ENCODE measurements around the gene C1orf74. TPM values are rescaled to one million over a fixed set of nuclear protein-coding genes. Genes with fewer than 3 reads are reported as not detected.

Gene C1orf74
- total RNA-seq, result 2.9 TPM in 2 replicates

DNA sequence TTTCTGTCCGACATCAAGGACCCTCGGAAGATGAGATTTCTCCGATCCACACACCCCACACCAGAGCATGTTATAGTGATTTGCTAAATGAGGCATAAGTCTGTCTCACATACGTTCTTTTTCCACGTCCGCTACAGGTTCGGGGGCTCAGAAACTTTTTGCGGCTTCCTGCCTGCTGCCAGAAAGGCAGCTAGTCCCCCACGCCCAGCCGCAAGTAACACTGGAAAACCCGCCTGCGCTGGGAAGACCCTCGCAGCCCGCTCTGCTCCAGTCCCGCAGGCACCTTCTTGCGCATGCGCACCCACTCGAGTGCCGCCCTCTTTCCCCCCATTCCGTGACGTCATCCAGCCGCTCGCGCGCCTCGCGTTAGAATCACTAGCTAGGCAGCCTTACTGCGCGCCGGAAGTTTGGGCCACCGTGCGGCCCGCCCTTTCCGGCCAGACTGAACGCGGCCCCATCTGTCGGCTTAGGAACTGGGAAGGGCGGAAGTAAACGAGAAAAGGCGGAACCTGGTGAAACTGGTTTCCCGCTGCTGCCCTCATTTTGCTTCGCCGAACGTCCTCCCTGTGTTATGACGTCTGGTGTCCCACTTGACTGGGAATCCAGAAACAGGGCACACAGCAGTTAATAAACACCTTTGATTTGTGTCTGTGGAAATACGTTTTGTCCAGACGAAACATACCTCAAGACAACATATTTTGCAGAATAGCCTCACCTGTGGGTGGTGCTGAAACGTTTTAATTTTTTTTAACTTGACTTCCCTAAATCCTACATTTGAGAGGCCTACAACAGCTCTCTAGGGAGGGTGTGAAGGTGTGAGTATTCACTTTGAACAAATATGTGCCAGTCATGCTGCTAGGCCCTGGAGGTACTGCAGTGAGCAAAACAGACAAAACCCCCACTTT lies at the start of gene C1orf74:
Gene C1orf74, minus strand, starts transcription at position 295 of the 905 bp plus-strand sequence. CDS start 925 bp downstream, outside the sequence.

GRCh38 chr1:209827384-209828262 lies 43.3 kb upstream of the C1orf74 start, which contains the start of gene UTP25:
UTP25 (plus strand) TSS chr1:209827972; CDS start chr1:209828064, 92 bp downstream.

DNA sequence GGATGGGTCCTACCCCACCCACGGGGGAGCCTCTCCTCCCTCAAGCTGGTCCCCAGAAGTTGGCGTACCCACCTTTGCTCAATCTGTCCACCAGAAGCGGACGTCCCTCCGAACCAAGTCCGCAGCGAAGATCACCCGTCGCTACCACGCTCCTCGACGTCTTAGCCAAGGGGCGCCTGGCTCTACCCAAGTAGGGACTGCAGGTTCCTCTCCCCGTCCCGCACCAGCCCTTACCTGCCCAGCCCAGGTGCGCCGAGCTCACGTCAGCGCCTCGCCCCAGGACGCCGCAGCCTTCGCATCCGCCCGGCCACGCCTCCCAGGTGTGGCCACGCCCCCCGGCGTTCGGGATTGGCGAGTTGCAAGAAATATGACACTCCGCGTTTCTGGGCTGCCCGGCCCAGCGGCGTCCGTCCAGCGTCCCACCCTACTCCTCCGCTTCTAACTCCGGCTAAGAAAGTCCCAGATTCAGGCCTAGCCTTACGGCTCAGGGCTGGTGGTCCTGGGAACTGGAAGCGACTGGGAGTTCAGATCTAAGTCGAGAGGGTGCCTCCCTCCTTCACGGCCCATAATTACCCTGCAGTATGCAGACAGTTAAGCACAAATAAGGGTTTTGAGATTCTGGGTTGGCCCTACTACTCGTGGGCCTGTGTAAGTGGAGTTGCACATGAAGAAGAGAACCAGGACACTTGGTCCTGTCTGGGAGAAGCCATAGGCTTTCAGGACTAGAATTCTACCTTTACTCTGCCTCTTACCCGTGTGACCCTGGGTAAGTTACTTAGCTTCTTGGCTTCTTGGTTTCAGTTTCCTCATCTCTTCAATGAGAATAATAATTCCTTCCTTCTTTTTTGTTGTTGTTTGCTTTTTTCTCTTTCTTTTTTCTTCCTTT lies 21.8 kb upstream of the C1orf74 start, which contains the start of gene IRF6:
Gene IRF6, minus strand, starts transcription at position 268 of the 886 bp plus-strand sequence. CDS start 4,729 bp downstream, outside the sequence.

DNA sequence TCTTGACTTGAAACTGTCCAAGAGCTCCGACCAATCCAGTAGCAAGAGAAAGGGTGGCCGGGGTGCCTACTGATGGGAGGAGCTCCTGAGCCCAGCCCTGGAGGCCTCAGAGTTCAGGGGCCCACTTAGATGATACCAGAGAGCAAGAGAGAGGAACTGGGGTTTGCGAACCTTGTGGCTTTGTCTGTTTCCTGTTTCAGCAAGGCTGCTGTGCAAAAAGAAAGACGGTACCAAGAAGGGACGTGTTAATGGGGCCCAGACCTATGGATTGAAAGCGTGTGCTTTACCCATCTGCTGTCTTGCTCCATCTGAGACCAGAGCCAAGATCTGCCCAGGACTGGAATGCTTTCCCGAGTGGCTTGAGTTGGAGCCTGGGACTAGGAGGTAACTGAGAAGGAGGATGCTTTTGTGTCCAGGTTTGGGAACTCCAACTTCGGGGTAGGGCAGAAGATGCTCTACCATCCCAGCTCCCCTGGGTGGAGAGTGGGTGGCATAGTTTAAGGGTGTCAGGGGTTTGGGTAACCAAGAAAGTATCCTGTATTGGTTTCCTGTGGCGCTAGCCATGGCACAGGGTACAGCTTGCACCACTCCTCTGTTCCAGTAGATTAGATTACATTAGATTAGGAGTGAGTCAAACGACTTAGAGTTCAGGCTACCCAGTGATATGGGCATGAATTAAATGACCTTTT lies 28.3 kb downstream of the C1orf74 start, which contains the start of gene TRAF3IP3:
Gene TRAF3IP3, plus strand, starts transcription at position 128 of the 689 bp plus-strand sequence. CDS start 3,987 bp downstream, outside the sequence.

Other genes with a start within 250 kb of the C1orf74 start
- gene CAMK1G, start 200.8 kb downstream of the C1orf74 start, total RNA-seq, result 0.13 and 0.31 TPM in 2 replicates
- gene LAMB3, start 132.1 kb downstream of the C1orf74 start, total RNA-seq, result 48.4 and 49.8 TPM in 2 replicates
- gene G0S2, start 109.1 kb downstream of the C1orf74 start, total RNA-seq, result 12.8 and 22.5 TPM in 2 replicates
- 6.0 and 52.4 TPM in 2 replicates for gene HSD11B1, start 79.7 kb downstream of the C1orf74 start, total RNA-seq
- gene TRAF3IP3, start 28.5 kb downstream of the C1orf74 start, total RNA-seq, result not detected in 2 replicates
- 4.4 and 15.7 TPM in 2 replicates for gene IRF6, start 21.6 kb upstream of the C1orf74 start, total RNA-seq
- 11.1 and 16.2 TPM in 2 replicates for gene UTP25, start 43.4 kb upstream of the C1orf74 start, total RNA-seq
- gene SYT14, start 153.7 kb upstream of the C1orf74 start, total RNA-seq, result 0.13 and 0.44 TPM in 2 replicates